ENCODE results near the gene XXYLT1.

The XXYLT1 gene

GRCh38 chr3:195195321-195196209, 75.4 kb downstream of the XXYLT1 start:
- TF ChIP-seq CTCF (IDR thresholded peaks at IDR 0.05; ENCODE audit: insufficient read depth, low read length, poor library complexity, severe bottlenecking) = no peak
- no peak overlapping the region for H3K4me2 ChIP-seq (ENCODE audit: low read depth, low read length, poor library complexity, severe bottlenecking)
- H4K20me1 ChIP-seq (ENCODE audit: low read depth, low read length) = no peaks in the 10 kb centered on the region
- no peaks in the 10 kb centered on the region for H3K79me2 ChIP-seq (ENCODE audit: insufficient read depth, low read length)
- H2AFZ ChIP-seq (ENCODE audit: low read depth, low read length, severe bottlenecking) = no peak overlapping the region
- H3K27me3 ChIP-seq (ENCODE audit: low read length) = no peaks in the 10 kb centered on the region
- no peaks in the 10 kb centered on the region for H3F3A ChIP-seq (ENCODE audit: insufficient read depth)
- no peaks in the 10 kb centered on the region for H3K36me3 ChIP-seq (ENCODE audit: low read length)
- peaks cover 8% of the 10 kb centered on the region; the same call in 1 of the 2 replicates for H3K9me3 ChIP-seq (ENCODE audit: insufficient read depth, low read length)
- no peak overlapping the region for H3K27ac ChIP-seq (ENCODE audit: low read depth, low read length)
- H3K9me2 ChIP-seq (replicated peaks; ENCODE audit: insufficient read depth, low read length) = no peaks in the 10 kb centered on the region
- no peak overlapping the region for H3K4me3 ChIP-seq (ENCODE audit: insufficient read depth, low read length, poor library complexity, severe bottlenecking)
- no peak overlapping the region for H3K9ac ChIP-seq (ENCODE audit: low read length)

GRCh38 chr3:195194559-195195206, 76.3 kb downstream of the XXYLT1 start:
- H3K36me3 ChIP-seq (ENCODE audit: low read length) = no peaks in the 10 kb centered on the region
- no peak overlapping the region for H3K27ac ChIP-seq (ENCODE audit: low read depth, low read length)
- H3K4me3 ChIP-seq (ENCODE audit: insufficient read depth, low read length, poor library complexity, severe bottlenecking) = no peak overlapping the region
- H3K9ac ChIP-seq (ENCODE audit: low read length) = no peak overlapping the region
- no peaks in the 10 kb centered on the region for H4K20me1 ChIP-seq (ENCODE audit: low read depth, low read length)
- TF ChIP-seq EZH2phosphoT487 (conservative IDR thresholded peaks at IDR 0.05; ENCODE audit: low read length) (no peak), CTCF (IDR thresholded peaks at IDR 0.05; ENCODE audit: insufficient read depth, low read length, poor library complexity, severe bottlenecking) (no peak)
- no peak overlapping the region for H3K4me2 ChIP-seq (ENCODE audit: low read depth, low read length, poor library complexity, severe bottlenecking)
- H3K27me3 ChIP-seq (ENCODE audit: low read length) = no peaks in the 10 kb centered on the region
- H3K9me3 ChIP-seq (ENCODE audit: insufficient read depth, low read length) = peaks cover 8% of the 10 kb centered on the region; the same call in 1 of the 2 replicates
- no peaks in the 10 kb centered on the region for H3K9me2 ChIP-seq (replicated peaks; ENCODE audit: insufficient read depth, low read length)
- H3F3A ChIP-seq (ENCODE audit: insufficient read depth) = no peaks in the 10 kb centered on the region
- H3K79me2 ChIP-seq (ENCODE audit: insufficient read depth, low read length) = no peaks in the 10 kb centered on the region
- H2AFZ ChIP-seq (ENCODE audit: low read depth, low read length, severe bottlenecking) = no peak overlapping the region

- no peaks in the 10 kb centered on the region for H3K36me3 ChIP-seq (ENCODE audit: low read length)
- no peak overlapping the region for H3K4me2 ChIP-seq (ENCODE audit: low read depth, low read length, poor library complexity, severe bottlenecking)
- H3K79me2 ChIP-seq (ENCODE audit: insufficient read depth, low read length) = no peaks in the 10 kb centered on the region; the same call in 1 of the 2 replicates
- TF ChIP-seq CTCF (IDR thresholded peaks at IDR 0.05; ENCODE audit: insufficient read depth, low read length, poor library complexity, severe bottlenecking) (no peak), EZH2phosphoT487 (conservative IDR thresholded peaks at IDR 0.05; ENCODE audit: low read length) (no peak)
- no peaks in the 10 kb centered on the region for H3F3A ChIP-seq (ENCODE audit: insufficient read depth)
- H2AFZ ChIP-seq (ENCODE audit: low read depth, low read length, severe bottlenecking) = no peak overlapping the region
- no peak overlapping the region for H3K4me3 ChIP-seq (ENCODE audit: insufficient read depth, low read length, poor library complexity, severe bottlenecking)
- H4K20me1 ChIP-seq (ENCODE audit: low read depth, low read length) = 0 out of 2 replicates have a peak, but pooled peaks cover 4% of the 10 kb centered on the region
- H3K9me3 ChIP-seq (ENCODE audit: insufficient read depth, low read length) = peaks cover 8% of the 10 kb centered on the region; the same call in 1 of the 2 replicates
- H3K27me3 ChIP-seq (ENCODE audit: low read length) = no peaks in the 10 kb centered on the region
- no peaks in the 10 kb centered on the region for H3K9me2 ChIP-seq (replicated peaks; ENCODE audit: insufficient read depth, low read length)
- H3K27ac ChIP-seq (ENCODE audit: low read depth, low read length) = no peak overlapping the region
- H3K9ac ChIP-seq (ENCODE audit: low read length) = no peak overlapping the region
Measured at GRCh38 chr3:195191580-195191979, 79.4 kb downstream of the XXYLT1 start.

Data from SU-DHL-6 (cell line).